PC-9 (cell line): ENCODE data around the gene SHISAL2A. TPM values are rescaled to one million over a fixed set of nuclear protein-coding genes. Genes with fewer than 3 reads are reported as not detected.

Experiments used
- BruUV-seq: library from RNA; stranded (reverse); fragments of 400-500 nt; replicated peaks from 2 replicates; lab custom pipeline; 2021; lab: Mats Ljungman, UMichigan
- CTCF ChIA-PET: fragments of 300-600 bp; sonication (Branson Sonifier 250); formaldehyde crosslinking; loops from one replicate; lab custom pipeline; 2022; ENCODE audit warnings: antibody characterized with exemption; lab: Charles Lee
- POLR2A ChIA-PET: fragments of 300-600 bp; sonication (Branson Sonifier 250); formaldehyde crosslinking; loops from one replicate; lab custom pipeline; 2022; ENCODE audit warnings: antibody characterized with exemption; ENCODE audit not compliant: unreplicated experiment; lab: Charles Lee
- DNase-seq, 2 experiments: peaks; one replicate each; pipeline versions ENCODE4 v3.0.0 to v3.0.0-alpha.2; 2015 to 2022; ENCODE audit warnings: mixed read lengths in 1 of 2
- H2AFZ ChIP-seq: fragments of 200-600 bp; sonication (generic); 2 replicates; pipeline ENCODE4 v1.8.1; 2017; ENCODE audit warnings: antibody characterized with exemption
- H3F3A ChIP-seq: fragments of 200-600 bp; sonication (generic); 2 replicates; pipeline ENCODE4 v1.8.1; 2017; ENCODE audit warnings: antibody characterized with exemption, mild to moderate bottlenecking, low read depth; ENCODE audit not compliant: insufficient read depth
- H3K27ac ChIP-seq: fragments of 200-600 bp; sonication (generic); 2 replicates; pipeline ENCODE4 v1.6.1; 2016; ENCODE audit warnings: mixed run types
- H3K27me3 ChIP-seq: fragments of 200-600 bp; sonication (generic); 2 replicates; pipeline ENCODE4 v1.6.1; 2016; ENCODE audit warnings: low read depth, mixed run types; ENCODE audit not compliant: insufficient read depth
- H3K36me3 ChIP-seq: fragments of 200-600 bp; sonication (generic); 2 replicates; pipeline ENCODE4 v1.6.1; 2016; ENCODE audit warnings: low read depth, mixed run types
- H3K4me1 ChIP-seq: fragments of 200-600 bp; sonication (generic); replicated peaks from 2 replicates; pipeline ENCODE4 v1.6.1; 2016; ENCODE audit warnings: mixed run types; ENCODE audit not compliant: insufficient read depth
- H3K4me2 ChIP-seq: fragments of 200-600 bp; sonication (generic); 2 replicates; pipeline ENCODE4 v1.6.1; 2017; ENCODE audit warnings: mixed run types
- H3K4me3 ChIP-seq: fragments of 200-600 bp; sonication (generic); 2 replicates; pipeline ENCODE4 v1.6.1; 2016; ENCODE audit warnings: mixed run types
- H3K79me2 ChIP-seq: fragments of 200-600 bp; sonication (generic); 2 replicates; pipeline ENCODE4 v1.6.1; 2017; ENCODE audit warnings: low read depth, mixed run types
- H3K9me2 ChIP-seq: fragments of 200-600 bp; sonication (generic); 2 replicates; pipeline ENCODE4 v1.8.1; 2017; ENCODE audit warnings: mild to moderate bottlenecking; ENCODE audit not compliant: insufficient read depth
- H3K9me3 ChIP-seq: fragments of 200-600 bp; sonication (generic); 2 replicates; pipeline ENCODE4 v1.8.1; 2016; ENCODE audit warnings: low read depth; ENCODE audit not compliant: insufficient read depth
- H4K20me1 ChIP-seq: fragments of 200-600 bp; sonication (generic); 2 replicates; pipeline ENCODE4 v1.8.1; 2017; ENCODE audit not compliant: insufficient read depth
- EZH2 ChIP-seq: fragments of 200-600 bp; sonication (generic); IDR thresholded peaks from 2 replicates; pipeline ENCODE4 v1.8.0; 2017; ENCODE audit warnings: antibody characterized with exemption, low read depth
- intact Hi-C: fragments of 100-400 bp; cut with micrococcal nuclease; formaldehyde crosslinking; loops from one replicate; pipeline ENCODE4 v1.10.0; 2022; ENCODE audit not compliant: unreplicated experiment
- total RNA-seq: library from RNA; stranded (reverse); gene quantifications from 2 replicates; pipeline ENCODE4 v1.2.3, GENCODE V29; 2021
- TF ChIP-seq, protein P1 (sequence below): fragments of 200-600 bp; sonication (generic); conservative IDR thresholded peaks from 2 replicates; pipeline ENCODE4 v1.6.1; 2017; ENCODE audit warnings: mixed run types, antibody characterized with exemption, mild to moderate bottlenecking, moderate library complexity

Gene SHISAL2A
- total RNA-seq, 1 experiment from 2014 or later: not detected

DNA sequence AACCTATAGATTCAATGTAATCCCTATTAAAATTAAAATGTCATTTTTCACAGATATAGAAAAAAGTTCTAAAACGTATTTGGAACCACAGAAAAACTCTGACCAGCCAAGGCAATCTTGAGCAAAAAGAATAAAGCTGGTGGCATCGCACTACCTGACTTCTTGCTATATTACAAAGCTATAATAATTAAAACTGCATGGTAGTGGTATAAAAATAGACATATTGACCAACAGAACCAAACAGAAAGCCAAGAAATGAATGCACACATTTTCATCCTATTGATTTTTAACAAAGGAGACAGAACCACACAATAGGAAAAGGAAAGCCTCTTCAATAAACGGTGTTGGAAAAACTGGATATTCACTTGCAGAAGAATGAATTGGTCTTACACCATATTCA is 9.2 kb upstream of the SHISAL2A start:
- no peak for DNase-seq
- intact Hi-C loops: no loop called here
- Histone ChIP-seq H3K36me3 (no peaks in the 10 kb centered on the region), H3F3A (no peaks in the 10 kb centered on the region), H2AFZ (no peak overlapping the region), H3K4me2 (no peak overlapping the region), H3K27ac (no peak overlapping the region), H3K27me3 (no peaks in the 10 kb centered on the region), H3K9me3 (no peaks in the 10 kb centered on the region; the same call in 1 of the 2 replicates), H4K20me1 (no peaks in the 10 kb centered on the region), H3K4me3 (no peak overlapping the region), H3K4me1 (no peaks in the 10 kb centered on the region), H3K9me2 (no peaks in the 10 kb centered on the region), H3K79me2 (no peaks in the 10 kb centered on the region)
- no TSS peak for BruUV-seq
- TF ChIP-seq, protein P1, sequence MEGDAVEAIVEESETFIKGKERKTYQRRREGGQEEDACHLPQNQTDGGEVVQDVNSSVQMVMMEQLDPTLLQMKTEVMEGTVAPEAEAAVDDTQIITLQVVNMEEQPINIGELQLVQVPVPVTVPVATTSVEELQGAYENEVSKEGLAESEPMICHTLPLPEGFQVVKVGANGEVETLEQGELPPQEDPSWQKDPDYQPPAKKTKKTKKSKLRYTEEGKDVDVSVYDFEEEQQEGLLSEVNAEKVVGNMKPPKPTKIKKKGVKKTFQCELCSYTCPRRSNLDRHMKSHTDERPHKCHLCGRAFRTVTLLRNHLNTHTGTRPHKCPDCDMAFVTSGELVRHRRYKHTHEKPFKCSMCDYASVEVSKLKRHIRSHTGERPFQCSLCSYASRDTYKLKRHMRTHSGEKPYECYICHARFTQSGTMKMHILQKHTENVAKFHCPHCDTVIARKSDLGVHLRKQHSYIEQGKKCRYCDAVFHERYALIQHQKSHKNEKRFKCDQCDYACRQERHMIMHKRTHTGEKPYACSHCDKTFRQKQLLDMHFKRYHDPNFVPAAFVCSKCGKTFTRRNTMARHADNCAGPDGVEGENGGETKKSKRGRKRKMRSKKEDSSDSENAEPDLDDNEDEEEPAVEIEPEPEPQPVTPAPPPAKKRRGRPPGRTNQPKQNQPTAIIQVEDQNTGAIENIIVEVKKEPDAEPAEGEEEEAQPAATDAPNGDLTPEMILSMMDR: no peak
- no peak for TF ChIP-seq EZH2
- POLR2A ChIA-PET: no interaction called here
- CTCF ChIA-PET: no interaction called here

DNA sequence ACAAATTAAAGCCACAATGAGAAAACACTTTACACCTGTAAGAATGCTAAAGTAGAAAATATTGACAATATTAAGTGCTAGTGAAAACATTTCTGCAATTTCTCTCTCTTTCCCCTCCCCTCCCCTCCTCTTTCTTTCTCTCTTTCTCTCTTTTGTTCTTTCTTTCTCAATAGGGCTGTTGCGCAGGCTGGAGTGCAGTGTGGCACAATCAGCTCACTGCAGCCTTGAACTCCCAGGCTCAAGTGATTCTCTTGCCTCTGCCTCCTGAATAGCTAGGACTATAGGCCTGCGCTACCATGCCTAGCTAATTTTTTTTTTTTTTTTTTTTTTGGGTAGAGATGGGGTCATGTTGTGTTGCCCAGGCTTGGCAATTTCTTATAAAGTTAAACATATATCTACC is 5.9 kb upstream of the SHISAL2A start:
- no peak overlapping the region for H3K4me3 ChIP-seq
- ChIA-PET CTCF (interaction anchor here (0.7 kb wide), 2 partner anchors 200 to 203 kb away, joined by 4 to 5 read pairs; no protein-coding TSS in a partner anchor), POLR2A (no interaction called here)
- intact Hi-C loops: no loop called here
- H3K9me2 ChIP-seq: no peaks in the 10 kb centered on the region
- no peak overlapping the region for H3K27ac ChIP-seq
- H4K20me1 ChIP-seq: no peaks in the 10 kb centered on the region
- no peaks in the 10 kb centered on the region for H3K27me3 ChIP-seq
- no peak overlapping the region for H3K4me2 ChIP-seq
- DNase-seq: no peak
- H3K79me2 ChIP-seq: no peaks in the 10 kb centered on the region
- no peak for TF ChIP-seq EZH2
- H3K4me1 ChIP-seq: no peaks in the 10 kb centered on the region
- peaks cover 8% of the 10 kb centered on the region; the same call in 1 of the 2 replicates for H3F3A ChIP-seq
- H2AFZ ChIP-seq: no peak overlapping the region
- no peaks in the 10 kb centered on the region for H3K9me3 ChIP-seq
- no peaks in the 10 kb centered on the region for H3K36me3 ChIP-seq
- BruUV-seq: no TSS peak

DNA sequence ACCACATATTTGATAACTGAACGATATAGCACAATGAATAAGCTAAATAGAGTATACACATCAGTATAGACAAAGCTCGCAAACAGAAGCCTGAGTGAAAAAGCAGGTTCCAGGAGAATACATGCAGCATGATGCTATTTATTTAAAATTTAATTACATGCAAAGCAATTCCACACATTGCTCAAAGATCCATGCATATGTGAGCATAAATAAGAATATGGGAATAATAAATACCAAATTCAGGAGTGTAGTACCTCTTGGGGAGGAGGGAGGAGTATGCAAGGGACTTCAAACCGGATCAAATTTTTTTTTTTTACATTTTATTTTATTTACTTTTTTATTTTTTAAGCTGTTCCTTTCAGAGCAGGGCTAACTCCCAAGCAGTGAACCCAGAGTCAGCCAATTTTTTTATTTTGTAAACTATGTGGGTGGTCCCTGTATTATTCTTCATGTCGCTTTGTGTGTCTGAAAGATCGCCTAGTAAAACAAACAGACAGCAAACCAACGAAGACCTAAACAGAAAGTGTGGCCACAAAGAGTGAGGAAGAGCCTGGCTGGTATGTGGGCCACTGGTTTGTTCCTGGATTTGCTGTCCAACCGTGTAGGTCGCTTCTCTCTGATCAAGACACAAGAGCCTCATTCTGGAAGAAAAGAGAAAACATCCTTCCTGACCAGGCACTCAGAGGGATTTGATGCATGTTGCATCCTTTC is 4.2 kb upstream of the SHISAL2A start:
- H3K27ac ChIP-seq: no peak overlapping the region
- no peaks in the 10 kb centered on the region for H3K9me2 ChIP-seq
- no peaks in the 10 kb centered on the region for H3K36me3 ChIP-seq
- intact Hi-C loops: no loop called here
- H3K4me2 ChIP-seq: no peak overlapping the region
- H3K79me2 ChIP-seq: no peaks in the 10 kb centered on the region
- ChIA-PET POLR2A (no interaction called here), CTCF (interaction anchor here (0.6 to 0.7 kb wide), 2 partner anchors 111 to 114 kb away, joined by 3 read pairs; no protein-coding TSS in a partner anchor)
- no peak for DNase-seq
- TF ChIP-seq, protein P1: no peak
- no peak for TF ChIP-seq EZH2
- no peaks in the 10 kb centered on the region for H4K20me1 ChIP-seq
- H3K27me3 ChIP-seq: no peaks in the 10 kb centered on the region
- no TSS peak for BruUV-seq
- H3F3A ChIP-seq: peaks cover 8% of the 10 kb centered on the region; the same call in 1 of the 2 replicates
- no peak overlapping the region for H3K4me3 ChIP-seq
- H3K4me1 ChIP-seq: no peaks in the 10 kb centered on the region
- H3K9me3 ChIP-seq: no peaks in the 10 kb centered on the region
- no peak overlapping the region for H2AFZ ChIP-seq
